AG08396 (cell line): ENCODE results near the gene PRAME.

Source experiments
- DNase-seq: peaks from one replicate; pipeline ENCODE4 v3.0.0; 2012; ENCODE audit warnings: low spot score, mixed read lengths

PRAME gene

GRCh38 chr22:22579869-22580604, 21.0 kb upstream of the PRAME start:
- DNase-seq: no peak

- DNase-seq: no peak
Observed at GRCh38 chr22:22578702-22579424, 19.8 kb upstream of the PRAME start.

GRCh38 chr22:22576989-22577427, 17.9 kb upstream of the PRAME start:
- DNase-seq: no peak

GRCh38 chr22:22576244-22576988, 17.4 kb upstream of the PRAME start:
- peak; percentile 67 for DNase-seq

GRCh38 chr22:22574361-22574760, 15.3 kb upstream of the PRAME start:
- no peak for DNase-seq

- no peak for DNase-seq
Observed at GRCh38 chr22:22573047-22573889, 14.2 kb upstream of the PRAME start.

- DNase-seq: no peak
Observed at GRCh38 chr22:22571862-22572261, 12.8 kb upstream of the PRAME start.

GRCh38 chr22:22571429-22571828, 12.4 kb upstream of the PRAME start:
- no peak for DNase-seq

GRCh38 chr22:22569218-22569617, 10.2 kb upstream of the PRAME start:
- no peak for DNase-seq

- no peak for DNase-seq
Observed at GRCh38 chr22:22565981-22566380, 6.9 kb upstream of the PRAME start.

- no peak for DNase-seq
Observed at GRCh38 chr22:22558071-22558971, 744 bp downstream of the PRAME start.

- no peak for DNase-seq
Observed at GRCh38 chr22:22556995-22557925, 1.8 kb downstream of the PRAME start.

- DNase-seq: no peak
Observed at GRCh38 chr22:22556578-22556977, 2.5 kb downstream of the PRAME start.

- no peak for DNase-seq
Observed at GRCh38 chr22:22555596-22555995, 3.5 kb downstream of the PRAME start.

- no peak for DNase-seq
Observed at GRCh38 chr22:22554587-22555284, 4.3 kb downstream of the PRAME start.

GRCh38 chr22:22553735-22554586, 5.1 kb downstream of the PRAME start:
- no peak for DNase-seq

- DNase-seq: no peak
Observed at GRCh38 chr22:22553141-22553540, 5.9 kb downstream of the PRAME start.

- no peak for DNase-seq
Observed at GRCh38 chr22:22552630-22553029, 6.4 kb downstream of the PRAME start.
